ENCODE results near the gene DDB1. TPM values are rescaled to one million over a fixed set of nuclear protein-coding genes. Genes with fewer than 3 reads are reported as not detected.

DDB1 gene
- polyA plus RNA-seq, 1 of the 3 experiments (the other 2 are of a cell fraction): 170 TPM

DNA sequence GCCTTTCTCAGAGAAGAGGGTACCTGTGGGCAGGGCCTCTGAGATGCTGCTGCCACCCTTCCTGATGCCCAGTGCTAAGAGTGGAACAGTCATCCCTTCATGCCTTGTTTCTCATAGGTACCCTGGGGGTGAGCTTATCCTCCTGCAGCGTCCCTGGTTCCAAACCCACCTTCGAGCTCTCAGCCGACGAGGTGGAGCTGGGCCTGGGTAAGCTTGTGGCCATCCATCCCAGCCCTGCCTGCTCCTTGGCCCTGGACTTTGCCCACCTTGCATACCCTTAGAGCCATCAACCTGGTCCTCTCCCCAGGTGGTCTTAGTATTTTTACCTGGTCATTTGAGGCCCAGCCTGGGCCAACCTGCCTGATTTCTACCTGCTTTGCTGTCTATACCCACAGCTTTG lies 8.8 kb upstream of the DDB1 start:
- H3K4me1 ChIP-seq (ENCODE audit: control insufficient read depth in 1 of 2, insufficient read depth in 2 of 2, low read depth in 1 of 2, low read length in 1 of 2): peaks cover 0 to 24% of the 10 kb centered on the region in 2 experiments; a peak in 1 of 4 replicates
- no peak overlapping the region for H2AFZ ChIP-seq (ENCODE audit: low read depth)
- no peaks in the 10 kb centered on the region for H3K9me3 ChIP-seq
- no peaks in the 10 kb centered on the region for H3K79me2 ChIP-seq (ENCODE audit: insufficient read depth)
- H3K9me2 ChIP-seq: no peaks in the 10 kb centered on the region
- no peaks in the 10 kb centered on the region for H3K27me3 ChIP-seq (ENCODE audit: insufficient read depth)
- TF ChIP-seq EP300 (IDR thresholded peaks at IDR 0.05; ENCODE audit: borderline replicate concordance in 1 of 2, low read depth in 1 of 2, low read length in 1 of 2) (no peak), SMC3 (IDR thresholded peaks at IDR 0.05; ENCODE audit: low read depth, low read length) (no peak), JUND (IDR thresholded peaks at IDR 0.05) (no peak), YY1 (IDR thresholded peaks at IDR 0.05; ENCODE audit: low read depth) (no peak), GABPA (IDR thresholded peaks at IDR 0.05; ENCODE audit: low read depth) (no peak), RXRA (IDR thresholded peaks at IDR 0.05; ENCODE audit: borderline replicate concordance, low read depth) (no peak), TAF1 (IDR thresholded peaks at IDR 0.05; ENCODE audit: borderline replicate concordance, low read depth, low read length) (no peak), NRF1 (IDR thresholded peaks at IDR 0.05; ENCODE audit: low read depth, low read length) (no peak), FOXM1 (IDR thresholded peaks at IDR 0.05; ENCODE audit: low read depth) (no peak), FOSL2 (IDR thresholded peaks at IDR 0.05; ENCODE audit: borderline replicate concordance, low read depth) (no peak), ELF1 (IDR thresholded peaks at IDR 0.05) (no peak), TCF12 (IDR thresholded peaks at IDR 0.05) (no peak), EZH2phosphoT487 (IDR thresholded peaks at IDR 0.05; ENCODE audit: borderline replicate concordance, low read depth) (no peak)
- TF ChIP-seq, protein P1, sequence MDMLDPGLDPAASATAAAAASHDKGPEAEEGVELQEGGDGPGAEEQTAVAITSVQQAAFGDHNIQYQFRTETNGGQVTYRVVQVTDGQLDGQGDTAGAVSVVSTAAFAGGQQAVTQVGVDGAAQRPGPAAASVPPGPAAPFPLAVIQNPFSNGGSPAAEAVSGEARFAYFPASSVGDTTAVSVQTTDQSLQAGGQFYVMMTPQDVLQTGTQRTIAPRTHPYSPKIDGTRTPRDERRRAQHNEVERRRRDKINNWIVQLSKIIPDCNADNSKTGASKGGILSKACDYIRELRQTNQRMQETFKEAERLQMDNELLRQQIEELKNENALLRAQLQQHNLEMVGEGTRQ (IDR thresholded peaks at IDR 0.05; ENCODE audit: borderline replicate concordance, low read depth, low read length): no peak
- TF ChIP-seq, protein P2, sequence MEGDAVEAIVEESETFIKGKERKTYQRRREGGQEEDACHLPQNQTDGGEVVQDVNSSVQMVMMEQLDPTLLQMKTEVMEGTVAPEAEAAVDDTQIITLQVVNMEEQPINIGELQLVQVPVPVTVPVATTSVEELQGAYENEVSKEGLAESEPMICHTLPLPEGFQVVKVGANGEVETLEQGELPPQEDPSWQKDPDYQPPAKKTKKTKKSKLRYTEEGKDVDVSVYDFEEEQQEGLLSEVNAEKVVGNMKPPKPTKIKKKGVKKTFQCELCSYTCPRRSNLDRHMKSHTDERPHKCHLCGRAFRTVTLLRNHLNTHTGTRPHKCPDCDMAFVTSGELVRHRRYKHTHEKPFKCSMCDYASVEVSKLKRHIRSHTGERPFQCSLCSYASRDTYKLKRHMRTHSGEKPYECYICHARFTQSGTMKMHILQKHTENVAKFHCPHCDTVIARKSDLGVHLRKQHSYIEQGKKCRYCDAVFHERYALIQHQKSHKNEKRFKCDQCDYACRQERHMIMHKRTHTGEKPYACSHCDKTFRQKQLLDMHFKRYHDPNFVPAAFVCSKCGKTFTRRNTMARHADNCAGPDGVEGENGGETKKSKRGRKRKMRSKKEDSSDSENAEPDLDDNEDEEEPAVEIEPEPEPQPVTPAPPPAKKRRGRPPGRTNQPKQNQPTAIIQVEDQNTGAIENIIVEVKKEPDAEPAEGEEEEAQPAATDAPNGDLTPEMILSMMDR (IDR thresholded peaks at IDR 0.05): no peak
- TF ChIP-seq, protein P3, sequence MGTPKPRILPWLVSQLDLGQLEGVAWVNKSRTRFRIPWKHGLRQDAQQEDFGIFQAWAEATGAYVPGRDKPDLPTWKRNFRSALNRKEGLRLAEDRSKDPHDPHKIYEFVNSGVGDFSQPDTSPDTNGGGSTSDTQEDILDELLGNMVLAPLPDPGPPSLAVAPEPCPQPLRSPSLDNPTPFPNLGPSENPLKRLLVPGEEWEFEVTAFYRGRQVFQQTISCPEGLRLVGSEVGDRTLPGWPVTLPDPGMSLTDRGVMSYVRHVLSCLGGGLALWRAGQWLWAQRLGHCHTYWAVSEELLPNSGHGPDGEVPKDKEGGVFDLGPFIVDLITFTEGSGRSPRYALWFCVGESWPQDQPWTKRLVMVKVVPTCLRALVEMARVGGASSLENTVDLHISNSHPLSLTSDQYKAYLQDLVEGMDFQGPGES (IDR thresholded peaks at IDR 0.05; ENCODE audit: low read depth, low read length): no peak
- TF ChIP-seq, protein P4, sequence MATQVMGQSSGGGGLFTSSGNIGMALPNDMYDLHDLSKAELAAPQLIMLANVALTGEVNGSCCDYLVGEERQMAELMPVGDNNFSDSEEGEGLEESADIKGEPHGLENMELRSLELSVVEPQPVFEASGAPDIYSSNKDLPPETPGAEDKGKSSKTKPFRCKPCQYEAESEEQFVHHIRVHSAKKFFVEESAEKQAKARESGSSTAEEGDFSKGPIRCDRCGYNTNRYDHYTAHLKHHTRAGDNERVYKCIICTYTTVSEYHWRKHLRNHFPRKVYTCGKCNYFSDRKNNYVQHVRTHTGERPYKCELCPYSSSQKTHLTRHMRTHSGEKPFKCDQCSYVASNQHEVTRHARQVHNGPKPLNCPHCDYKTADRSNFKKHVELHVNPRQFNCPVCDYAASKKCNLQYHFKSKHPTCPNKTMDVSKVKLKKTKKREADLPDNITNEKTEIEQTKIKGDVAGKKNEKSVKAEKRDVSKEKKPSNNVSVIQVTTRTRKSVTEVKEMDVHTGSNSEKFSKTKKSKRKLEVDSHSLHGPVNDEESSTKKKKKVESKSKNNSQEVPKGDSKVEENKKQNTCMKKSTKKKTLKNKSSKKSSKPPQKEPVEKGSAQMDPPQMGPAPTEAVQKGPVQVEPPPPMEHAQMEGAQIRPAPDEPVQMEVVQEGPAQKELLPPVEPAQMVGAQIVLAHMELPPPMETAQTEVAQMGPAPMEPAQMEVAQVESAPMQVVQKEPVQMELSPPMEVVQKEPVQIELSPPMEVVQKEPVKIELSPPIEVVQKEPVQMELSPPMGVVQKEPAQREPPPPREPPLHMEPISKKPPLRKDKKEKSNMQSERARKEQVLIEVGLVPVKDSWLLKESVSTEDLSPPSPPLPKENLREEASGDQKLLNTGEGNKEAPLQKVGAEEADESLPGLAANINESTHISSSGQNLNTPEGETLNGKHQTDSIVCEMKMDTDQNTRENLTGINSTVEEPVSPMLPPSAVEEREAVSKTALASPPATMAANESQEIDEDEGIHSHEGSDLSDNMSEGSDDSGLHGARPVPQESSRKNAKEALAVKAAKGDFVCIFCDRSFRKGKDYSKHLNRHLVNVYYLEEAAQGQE (IDR thresholded peaks at IDR 0.05; ENCODE audit: low read depth, low read length): no peak
- TF ChIP-seq, protein P5, sequence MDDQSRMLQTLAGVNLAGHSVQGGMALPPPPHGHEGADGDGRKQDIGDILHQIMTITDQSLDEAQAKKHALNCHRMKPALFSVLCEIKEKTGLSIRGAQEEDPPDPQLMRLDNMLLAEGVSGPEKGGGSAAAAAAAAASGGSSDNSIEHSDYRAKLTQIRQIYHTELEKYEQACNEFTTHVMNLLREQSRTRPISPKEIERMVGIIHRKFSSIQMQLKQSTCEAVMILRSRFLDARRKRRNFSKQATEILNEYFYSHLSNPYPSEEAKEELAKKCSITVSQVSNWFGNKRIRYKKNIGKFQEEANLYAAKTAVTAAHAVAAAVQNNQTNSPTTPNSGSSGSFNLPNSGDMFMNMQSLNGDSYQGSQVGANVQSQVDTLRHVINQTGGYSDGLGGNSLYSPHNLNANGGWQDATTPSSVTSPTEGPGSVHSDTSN (IDR thresholded peaks at IDR 0.05): no peak
- WGBS (ENCODE audit: low lambda C conversion rate): 100% methylated on average over 3 of the region's 4 CpGs
- H3K9ac ChIP-seq: no peak overlapping the region
- DNase-seq: no peak
- no peaks in the 10 kb centered on the region for H4K20me1 ChIP-seq (ENCODE audit: insufficient read depth)
- H3K4me2 ChIP-seq: no peak overlapping the region
- peaks cover 0 to 37% of the 10 kb centered on the region in 2 experiments for H3K36me3 ChIP-seq (replicated peaks in 1 of 2; ENCODE audit: control insufficient read depth in 1 of 2, insufficient read depth in 2 of 2, low read length in 1 of 2)
- H3F3A ChIP-seq (replicated peaks; ENCODE audit: insufficient read depth): no peaks in the 10 kb centered on the region
- POLR2A ChIA-PET: interaction anchor here (1.5 kb wide), 1 partner anchor 20 kb away, joined by 6 read pairs; the partner anchor contains the start of genes CYB561A3 and TMEM138
- H3K27ac ChIP-seq (ENCODE audit: low read depth in 2 of 2, low read length in 1 of 2): no peak overlapping the region
- H3K4me3 ChIP-seq (ENCODE audit: low read depth in 2 of 2, low read length in 1 of 2): no peak overlapping the region
- CTCF ChIA-PET: interaction anchor here (1.2 to 3.3 kb wide), 4 partner anchors 16 to 51 kb away, joined by 3 to 19 read pairs (median 6); partner anchors contain the start of genes CYB561A3, TMEM138 and TMEM216

Measured in SK-N-SH (cell line).